Mesenchymal stem cell (in vitro differentiated cells and primary cell): Measurements from ENCODE around the gene ZYG11B.
"Not testable (repeated sequence)": the region's sequence is repeated elsewhere in the genome, so short reads cannot be mapped to it uniquely, and the experiment has no call there.

Experiments used
- DNase-seq: peaks from one replicate; pipeline ENCODE4 v3.0.0-alpha.2; 2013
- H2AFZ ChIP-seq: one replicate; pipeline ENCODE4 v1.6.1; 2013; ENCODE audit warnings: low read depth, mild to moderate bottlenecking, control low read depth, inconsistent platforms, low read length, moderate library complexity
- H2AK5ac ChIP-seq: 2 replicates; pipeline ENCODE4 v1.6.1; 2013; ENCODE audit warnings: low read length, moderate library complexity, mild to moderate bottlenecking, inconsistent platforms; ENCODE audit not compliant: severe bottlenecking
- H2BK120ac ChIP-seq: one replicate; pipeline ENCODE4 v1.6.1; 2013; ENCODE audit warnings: low read depth, mild to moderate bottlenecking, inconsistent platforms, low read length, moderate library complexity
- H2BK12ac ChIP-seq, 2 experiments: one replicate each; pipeline ENCODE4 v1.6.1; 2013; ENCODE audit warnings: inconsistent platforms in 2 of 2, low read length in 2 of 2, mild to moderate bottlenecking in 2 of 2, moderate library complexity in 2 of 2, control low read depth in 1 of 2
- H2BK15ac ChIP-seq: one replicate; pipeline ENCODE4 v1.6.1; 2013; ENCODE audit warnings: mild to moderate bottlenecking, low read depth, inconsistent platforms; ENCODE audit not compliant: poor library complexity, severe bottlenecking
- H2BK5ac ChIP-seq: 2 replicates; pipeline ENCODE4 v1.6.1; 2013; ENCODE audit warnings: low read depth, mild to moderate bottlenecking, low read length, control low read depth, inconsistent platforms; ENCODE audit not compliant: poor library complexity, severe bottlenecking
- H3K14ac ChIP-seq, 2 experiments: one replicate each; pipeline ENCODE4 v1.6.1; 2013; ENCODE audit warnings: inconsistent platforms in 2 of 2, low read length in 2 of 2, control low read depth in 1 of 2, mild to moderate bottlenecking in 1 of 2, moderate library complexity in 1 of 2
- H3K18ac ChIP-seq, 2 experiments: one replicate each; pipeline ENCODE4 v1.6.1; 2013; ENCODE audit warnings: inconsistent platforms in 2 of 2, low read length in 2 of 2, control low read depth in 1 of 2, low read depth in 1 of 2, mild to moderate bottlenecking in 1 of 2
- H3K23ac ChIP-seq, 2 experiments: one replicate each; pipeline ENCODE4 v1.6.1; 2013; ENCODE audit warnings: inconsistent platforms in 2 of 2, low read length in 2 of 2, mild to moderate bottlenecking in 2 of 2, moderate library complexity in 2 of 2, control low read depth in 1 of 2
- H3K27ac ChIP-seq: 2 replicates; pipeline ENCODE4 v1.5.1; 2013; ENCODE audit warnings: mild to moderate bottlenecking, moderate library complexity, low read length, control low read depth, inconsistent platforms; ENCODE audit not compliant: poor library complexity, severe bottlenecking
- H3K27me3 ChIP-seq, 2 experiments: 2 replicates each; pipeline versions ENCODE4 v1.6.1 to v1.7.0; 2013; ENCODE audit warnings: low read length in 2 of 2, mild to moderate bottlenecking in 2 of 2, moderate library complexity in 2 of 2, control low read depth in 1 of 2, inconsistent platforms in 1 of 2; ENCODE audit not compliant: control insufficient read depth in 1 of 2, insufficient read depth in 1 of 2
- H3K36me3 ChIP-seq, 2 experiments: 2 replicates each; pipeline versions ENCODE4 v1.6.1 to v1.7.0; 2013; ENCODE audit warnings: low read length in 2 of 2, control low read depth in 1 of 2, inconsistent platforms in 1 of 2, low read depth in 1 of 2, mild to moderate bottlenecking in 1 of 2; ENCODE audit not compliant: insufficient read depth in 2 of 2, control insufficient read depth in 1 of 2
- H3K4ac ChIP-seq, 2 experiments: one replicate each; pipeline ENCODE4 v1.6.1; 2013; ENCODE audit warnings: inconsistent platforms in 2 of 2, low read length in 2 of 2, mild to moderate bottlenecking in 2 of 2, moderate library complexity in 2 of 2, control low read depth in 1 of 2, low read depth in 1 of 2
- H3K4me1 ChIP-seq: 2 replicates; pipeline ENCODE4 v1.6.1; 2013; ENCODE audit warnings: low read depth, low read length, control low read depth; ENCODE audit not compliant: control insufficient read depth, insufficient read depth
- H3K4me2 ChIP-seq: 2 replicates; pipeline ENCODE4 v1.6.1; 2013; ENCODE audit warnings: low read length, mild to moderate bottlenecking, inconsistent platforms; ENCODE audit not compliant: poor library complexity, severe bottlenecking
- H3K4me3 ChIP-seq, 2 experiments: 2 replicates each; pipeline versions ENCODE4 v1.5.1 to v1.7.0; 2013; ENCODE audit warnings: low read length in 2 of 2, mild to moderate bottlenecking in 2 of 2, control low read depth in 1 of 2, low read depth in 1 of 2; ENCODE audit not compliant: insufficient read depth in 1 of 2
- H3K79me1 ChIP-seq: replicated peaks from 2 replicates; pipeline ENCODE4 v1.6.1; 2013; ENCODE audit warnings: mild to moderate bottlenecking, control low read depth, low read length, inconsistent platforms; ENCODE audit not compliant: poor library complexity, severe bottlenecking
- H3K9ac ChIP-seq: 2 replicates; pipeline ENCODE4 v1.7.0; 2013; ENCODE audit warnings: mild to moderate bottlenecking, low read length, moderate library complexity
- H3K9me3 ChIP-seq: 2 replicates; pipeline ENCODE4 v1.7.0; 2013; ENCODE audit warnings: mild to moderate bottlenecking, low read length; ENCODE audit not compliant: control insufficient read depth
- H4K8ac ChIP-seq: one replicate; pipeline ENCODE4 v1.6.1; 2013; ENCODE audit warnings: inconsistent platforms, mild to moderate bottlenecking, low read length, moderate library complexity
- H4K91ac ChIP-seq: one replicate; pipeline ENCODE4 v1.6.1; 2013; ENCODE audit warnings: mild to moderate bottlenecking, low read length, inconsistent platforms
- WGBS: methylation state at CpG from one replicate; pipeline ENCODE4 v1.1.7; 2013; ENCODE audit warnings: mixed read lengths; 5-methylcytosine and 5-hydroxymethylcytosine counted together

Gene ZYG11B

GRCh38 chr1:52857443-52857842 is 131.2 kb downstream of the ZYG11B start:
- H3K4me1 ChIP-seq = peaks cover 1% of the 10 kb centered on the region
- no peak overlapping the region for H2BK5ac ChIP-seq
- no peaks in the 10 kb centered on the region for H3K9me3 ChIP-seq
- no peak overlapping the region for H2BK12ac ChIP-seq
- no peak overlapping the region for H2AFZ ChIP-seq
- no peak overlapping the region for H4K91ac ChIP-seq
- no peak overlapping the region for H3K14ac ChIP-seq
- WGBS = 94% methylated on average over 3 of the region's 4 CpGs
- no peak overlapping the region for H2AK5ac ChIP-seq
- H3K27me3 ChIP-seq = no peaks in the 10 kb centered on the region
- H3K4me3 ChIP-seq = no peak overlapping the region
- no peaks in the 10 kb centered on the region for H3K79me1 ChIP-seq
- H3K23ac ChIP-seq = no peak overlapping the region
- H3K18ac ChIP-seq = no peak overlapping the region
- H3K4ac ChIP-seq = no peak overlapping the region
- H3K36me3 ChIP-seq = no peaks in the 10 kb centered on the region
- H3K27ac ChIP-seq = no peak overlapping the region
- H2BK120ac ChIP-seq = no peak overlapping the region
- H2BK15ac ChIP-seq = no peak overlapping the region
- no peak overlapping the region for H3K9ac ChIP-seq
- no peak overlapping the region for H4K8ac ChIP-seq
- no peak for DNase-seq
- H3K4me2 ChIP-seq = no peak overlapping the region

GRCh38 chr1:52862666-52863458 is 136.6 kb downstream of the ZYG11B start:
- Histone ChIP-seq H2BK15ac (no peak overlapping the region), H3K14ac (no peak overlapping the region), H3K9me3 (no peaks in the 10 kb centered on the region), H3K4me2 (no peak overlapping the region), H3K36me3 (no peaks in the 10 kb centered on the region), H3K23ac (no peak overlapping the region), H2AK5ac (no peak overlapping the region), H3K4me1 (peaks cover 1% of the 10 kb centered on the region), H2BK120ac (no peak overlapping the region), H2BK12ac (no peak overlapping the region), H3K4ac (no peak overlapping the region), H3K9ac (no peak overlapping the region), H4K91ac (no peak overlapping the region), H3K18ac (no peak overlapping the region), H3K27ac (no peak overlapping the region), H2AFZ (no peak overlapping the region), H3K4me3 (no peak overlapping the region), H3K27me3 (no peaks in the 10 kb centered on the region), H3K79me1 (no peaks in the 10 kb centered on the region), H2BK5ac (no peak overlapping the region), H4K8ac (no peak overlapping the region)
- 91% methylated on average over 1 of the region's 2 CpGs for WGBS
- DNase-seq = no peak

DNA sequence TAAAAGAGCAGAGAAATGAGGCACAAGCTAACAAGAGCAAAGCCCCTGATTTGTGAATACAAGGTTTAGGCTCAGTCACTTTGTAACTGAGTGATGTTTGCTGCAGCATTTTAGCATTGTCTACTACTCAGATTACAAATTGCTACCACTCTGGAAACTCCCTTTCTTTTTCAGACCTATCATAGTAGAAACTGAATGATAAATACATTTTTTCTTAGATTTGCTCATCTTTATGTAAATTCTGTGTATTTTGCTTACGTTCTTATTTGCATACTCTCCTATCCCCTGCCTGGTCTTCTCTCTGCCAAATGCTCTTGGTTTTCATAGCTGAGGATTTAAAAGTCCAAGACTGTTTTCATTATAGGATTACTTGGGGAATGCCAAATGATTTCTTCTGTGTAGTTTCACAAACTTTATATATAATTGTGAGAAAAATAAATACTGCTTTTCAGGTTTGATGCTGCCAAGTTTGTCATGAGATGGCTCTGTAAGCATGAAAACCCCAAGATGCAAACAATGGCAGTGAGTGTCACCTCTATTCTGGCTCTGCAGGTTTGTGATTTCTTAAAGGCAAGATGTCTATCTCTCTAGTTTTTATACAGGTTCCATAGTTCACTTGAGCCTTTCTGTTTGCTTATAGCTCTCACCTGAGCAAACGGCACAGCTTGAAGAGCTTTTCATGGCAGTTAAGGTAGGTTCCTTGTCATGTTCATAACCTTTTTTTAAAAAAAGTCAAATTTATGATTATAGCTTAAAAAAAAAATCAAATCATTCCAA is 141.0 kb downstream of the ZYG11B start:
- Histone ChIP-seq H2BK12ac (no peak overlapping the region), H3K79me1 (no peaks in the 10 kb centered on the region), H3K14ac (no peak overlapping the region), H2BK120ac (no peak overlapping the region), H4K8ac (no peak overlapping the region), H3K36me3 (no peaks in the 10 kb centered on the region), H2BK5ac (no peak overlapping the region), H2BK15ac (no peak overlapping the region), H3K4me2 (no peak overlapping the region), H4K91ac (no peak overlapping the region), H2AK5ac (no peak overlapping the region), H3K9ac (no peak overlapping the region), H3K9me3 (no peaks in the 10 kb centered on the region), H3K4ac (no peak overlapping the region), H3K27ac (no peak overlapping the region), H3K23ac (no peak overlapping the region), H3K4me3 (no peak overlapping the region), H3K18ac (no peak overlapping the region), H3K4me1 (no peaks in the 10 kb centered on the region), H3K27me3 (no peaks in the 10 kb centered on the region), H2AFZ (no peak overlapping the region)
- WGBS = no CpG with 5 or more reads among the region's 2 CpGs
- DNase-seq = no peak

DNA sequence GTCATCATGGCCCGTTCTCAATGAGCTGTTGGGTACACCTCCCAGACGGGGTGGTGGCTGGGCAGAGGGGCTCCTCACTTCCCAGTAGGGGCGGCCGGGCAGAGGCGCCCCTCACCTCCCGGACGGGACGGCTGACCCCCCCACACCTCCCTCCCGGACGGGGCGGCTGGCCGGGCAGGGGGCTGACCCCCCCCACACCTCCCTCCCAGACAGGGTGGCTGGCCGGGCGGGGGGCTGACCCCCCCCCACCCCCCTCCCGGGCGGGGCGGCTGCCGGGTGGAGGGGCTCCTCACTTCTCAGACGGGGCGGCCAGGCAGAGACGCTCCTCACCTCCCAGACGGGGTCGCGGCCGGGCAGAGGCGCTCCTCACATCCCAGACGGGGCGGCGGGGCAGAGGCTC is 143.5 kb downstream of the ZYG11B start:
- not testable (repeated sequence) for H3K79me1 ChIP-seq, H3K9me3 ChIP-seq

More for the DNA sequence above, 143.5 kb downstream of the ZYG11B start:
- not testable (repeated sequence) for H2BK5ac ChIP-seq, H3K9ac ChIP-seq, H2AFZ ChIP-seq, H2BK120ac ChIP-seq, H2BK15ac ChIP-seq, H4K91ac ChIP-seq, H3K14ac ChIP-seq, H3K27me3 ChIP-seq, DNase-seq, H3K18ac ChIP-seq, H3K27ac ChIP-seq, H3K23ac ChIP-seq, H2AK5ac ChIP-seq, H3K4ac ChIP-seq, H4K8ac ChIP-seq, H2BK12ac ChIP-seq, H3K36me3 ChIP-seq, H3K4me1 ChIP-seq, H3K4me3 ChIP-seq, H3K4me2 ChIP-seq
- WGBS = 97% methylated on average over 9 of the region's 29 CpGs
